ENCODE results near the gene PCCA.
"Not testable (repeated sequence)": the region's sequence is repeated elsewhere in the genome, so short reads cannot be mapped to it uniquely, and the experiment has no call there.

PCCA gene

GRCh38 chr13:100573121-100573520 is 484.2 kb downstream of the PCCA start:
- no peaks in the 10 kb centered on the region for H3F3A ChIP-seq (ENCODE audit: insufficient read depth, low read length)
- no peaks in the 10 kb centered on the region for H4K20me1 ChIP-seq (ENCODE audit: insufficient read depth, low read length)
- no peak overlapping the region for H3K4me3 ChIP-seq (ENCODE audit: low read depth, low read length, poor library complexity, severe bottlenecking)
- H3K4me1 ChIP-seq (ENCODE audit: insufficient read depth, low read length, severe bottlenecking) = no peaks in the 10 kb centered on the region
- H3K79me2 ChIP-seq (ENCODE audit: insufficient read depth, low read length) = no peaks in the 10 kb centered on the region
- peaks cover 4% of the 10 kb centered on the region; the same call in 1 of the 2 replicates for H3K27me3 ChIP-seq (ENCODE audit: insufficient read depth, low read length)
- H3K36me3 ChIP-seq (ENCODE audit: insufficient read depth, low read length) = no peaks in the 10 kb centered on the region
- H3K27ac ChIP-seq (ENCODE audit: low read depth, low read length, poor library complexity, severe bottlenecking) = no peak overlapping the region
- H3K9me3 ChIP-seq (ENCODE audit: low read length) = no peaks in the 10 kb centered on the region
- H3K9me2 ChIP-seq (ENCODE audit: low read depth, low read length) = no peaks in the 10 kb centered on the region
- no peak overlapping the region for H2AFZ ChIP-seq (ENCODE audit: low read length)
- no peak overlapping the region for H3K4me2 ChIP-seq (ENCODE audit: low read length)
- peak; percentile 96 for TF ChIP-seq CTCF (IDR thresholded peaks at IDR 0.05; ENCODE audit: low read length)
- no peak for TF ChIP-seq EZH2 (IDR thresholded peaks at IDR 0.05; ENCODE audit: borderline replicate concordance, low read length)
- no peak overlapping the region for H3K9ac ChIP-seq (ENCODE audit: low read length)

GRCh38 chr13:100577239-100577638 is 488.3 kb downstream of the PCCA start:
- H2AFZ ChIP-seq (ENCODE audit: low read length); H3K9ac ChIP-seq (ENCODE audit: low read length); H3K27me3 ChIP-seq (ENCODE audit: insufficient read depth, low read length); H3K4me3 ChIP-seq (ENCODE audit: low read depth, low read length, poor library complexity, severe bottlenecking); H3K9me3 ChIP-seq (ENCODE audit: low read length); H3K4me2 ChIP-seq (ENCODE audit: low read length); H4K20me1 ChIP-seq (ENCODE audit: insufficient read depth, low read length); H3K4me1 ChIP-seq (ENCODE audit: insufficient read depth, low read length, severe bottlenecking); H3K36me3 ChIP-seq (ENCODE audit: insufficient read depth, low read length); H3K9me2 ChIP-seq (ENCODE audit: low read depth, low read length); H3F3A ChIP-seq (ENCODE audit: insufficient read depth, low read length); H3K27ac ChIP-seq (ENCODE audit: low read depth, low read length, poor library complexity, severe bottlenecking); H3K79me2 ChIP-seq (ENCODE audit: insufficient read depth, low read length): not testable (repeated sequence)

All from OCI-LY1 (cell line).